H1 (cell line): ENCODE measurements around the gene ZDHHC9. TPM values are rescaled to one million over a fixed set of nuclear protein-coding genes. Genes with fewer than 3 reads are reported as not detected.

Experiments used
- E2F6 ChIP-seq: IDR thresholded peaks from 2 replicates; pipeline ENCODE4 v1.6.1; 2012; ENCODE audit warnings: inconsistent platforms
- JUN ChIP-seq: IDR thresholded peaks from 2 replicates; pipeline ENCODE4 v1.6.1; 2011; ENCODE audit warnings: low read depth, mild to moderate bottlenecking, improper control_type of control experiment, low read length
- JUND ChIP-seq: IDR thresholded peaks from 2 replicates; pipeline ENCODE4 v1.6.1; 2011; ENCODE audit warnings: mild to moderate bottlenecking, improper control_type of control experiment, low read length
- KDM1A ChIP-seq: fragments of 200-600, 300-600 bp; sonication (generic); IDR thresholded peaks from 2 replicates; pipeline ENCODE4 v1.7.1; 2016; ENCODE audit warnings: mild to moderate bottlenecking, low read length, borderline replicate concordance
- USF2 ChIP-seq: IDR thresholded peaks from 2 replicates; pipeline ENCODE4 v1.6.1; 2011; ENCODE audit warnings: low read length, improper control_type of control experiment
- YY1 ChIP-seq: IDR thresholded peaks from 2 replicates; pipeline ENCODE4 v1.6.1; 2011; ENCODE audit warnings: low read depth, mild to moderate bottlenecking, low read length
- polyA plus RNA-seq, 7 experiments: library from polyadenylated mRNA; depleted of rRNA in 3 of 7; stranded (reverse) in 5 of 7; unstranded in 2 of 7; fragments of >200 nt in 5 of 7; fragments of 200-250 nt in 2 of 7; gene quantifications; 1 replicate in 5 of 7; 2 replicates in 1 of 7; 4 replicates in 1 of 7; pipeline versions ENCODE4 v1.2.1 to v1.2.3, GENCODE V29; 2011 to 2013; ENCODE audit warnings: missing spikeins in 2 of 7, mixed read lengths in 2 of 7
- total RNA-seq: library from RNA; stranded (reverse); fragmentation: NEBNext Ultra II Directional; extraction: Animal tissue kit (Norgen Biotek cat#: 25700); gene quantifications from 2 replicates; pipeline ENCODE4 v1.2.1, GENCODE V29; 2021

The ZDHHC9 gene
- total and polyA plus RNA-seq, 2 of the 8 experiments (the other 6 are each of a cell fraction or from before 2014, with no cell fraction given) = 18.1 to 28.3 TPM

- no peak for TF ChIP-seq KDM1A
- TF ChIP-seq USF2 = no peak
- TF ChIP-seq E2F6 = no peak
- TF ChIP-seq JUN = no peak
- TF ChIP-seq JUND = no peak
- no peak for TF ChIP-seq YY1
Measured at GRCh38 chrX:129836827-129837226, 6.9 kb downstream of the ZDHHC9 start (continued).
